ENCODE measurements around the gene BRINP1.

GRCh38 chr9:119369680-119370366 is 588 bp upstream of the BRINP1 start:
- no peak for TF ChIP-seq CTCF (IDR thresholded peaks at IDR 0.05)
- no peak for TF ChIP-seq ZFX (IDR thresholded peaks at IDR 0.05; ENCODE audit: borderline replicate concordance)
